IPS-11a (cell line): Measurements from ENCODE around the gene HS6ST1.

Source experiments
- H3K4me3 ChIP-seq: one replicate; pipeline ENCODE4 v1.5.1; 2013; ENCODE audit warnings: low read depth, low read length, control low read depth

Gene HS6ST1

DNA sequence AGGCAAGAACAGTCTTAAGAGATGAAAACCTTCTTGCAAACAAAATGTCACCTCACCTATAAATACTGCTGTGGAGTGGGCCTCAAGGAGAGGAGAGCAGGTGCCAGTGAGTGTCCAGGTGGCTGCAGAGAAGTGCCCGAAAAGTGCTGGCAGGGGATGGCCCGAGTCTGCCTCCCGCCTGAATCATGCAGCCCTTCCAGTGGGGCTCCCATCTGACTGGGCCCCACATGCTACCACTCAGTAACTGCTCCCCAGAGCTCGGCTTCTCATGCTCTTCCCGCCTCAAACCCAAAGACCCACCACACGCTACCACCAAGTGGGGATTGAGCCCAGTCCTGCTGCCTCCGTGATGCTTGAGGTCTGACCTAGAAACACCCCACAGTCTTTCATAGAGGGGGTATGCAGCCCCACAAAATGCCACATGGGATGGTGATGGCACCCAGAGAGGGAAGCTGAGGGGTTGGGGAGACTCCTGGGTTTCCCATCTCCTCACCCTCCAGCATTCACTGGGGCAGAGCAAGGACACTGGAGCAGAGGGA lies 7.4 kb downstream of the HS6ST1 start:
- H3K4me3 ChIP-seq, result no peak overlapping the region

DNA sequence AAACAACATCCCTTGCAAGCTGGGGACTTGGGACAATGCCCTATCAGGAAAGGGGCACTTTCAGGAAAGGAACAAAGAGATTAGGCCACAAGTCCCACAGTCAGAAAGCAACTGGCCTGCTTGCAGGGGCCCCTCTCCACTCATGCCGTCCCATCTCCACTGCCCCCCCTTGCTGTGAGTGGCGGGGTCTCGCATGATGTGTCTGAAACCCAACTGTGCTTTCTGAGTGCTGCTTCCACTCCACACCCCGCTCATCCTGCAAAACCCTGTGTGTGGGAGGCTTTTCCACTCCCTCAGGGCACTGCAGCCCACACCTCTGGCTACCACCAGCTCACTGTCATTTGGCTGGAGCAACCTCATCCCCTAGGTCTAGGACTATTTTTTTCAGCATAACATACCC lies 7.9 kb downstream of the HS6ST1 start:
- no peak overlapping the region for H3K4me3 ChIP-seq

DNA sequence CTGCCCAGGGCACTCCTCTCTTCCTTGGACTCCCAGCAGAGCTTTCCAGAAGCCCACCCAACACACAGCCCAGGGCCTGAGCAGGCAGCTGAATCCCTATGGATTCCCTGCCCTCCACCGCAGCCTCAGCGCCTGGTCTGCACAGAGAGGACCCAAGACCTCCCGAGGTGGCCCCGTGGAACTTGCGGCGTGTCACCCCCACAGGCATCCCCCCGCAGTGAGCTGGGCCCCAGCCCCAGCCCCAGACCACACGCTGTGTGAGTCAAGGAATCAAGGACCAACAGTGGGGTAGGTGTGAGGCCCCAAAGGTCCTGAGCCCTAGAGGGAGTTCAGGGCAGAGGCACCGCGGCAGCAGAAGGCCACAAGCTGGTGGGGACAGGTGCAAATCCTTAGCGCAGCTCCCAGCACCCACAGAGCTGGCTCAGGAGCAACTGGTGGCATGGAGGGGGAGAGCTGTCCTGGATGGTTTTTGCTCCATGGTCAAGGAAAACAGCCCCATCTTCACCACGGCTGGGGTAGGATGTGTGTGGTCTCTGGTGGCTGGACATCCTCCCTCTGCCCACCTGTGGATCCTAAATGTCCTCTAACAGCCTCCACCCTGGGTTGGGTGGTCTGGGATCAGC lies 8.5 kb downstream of the HS6ST1 start:
- H3K4me3 ChIP-seq, result no peak overlapping the region

DNA sequence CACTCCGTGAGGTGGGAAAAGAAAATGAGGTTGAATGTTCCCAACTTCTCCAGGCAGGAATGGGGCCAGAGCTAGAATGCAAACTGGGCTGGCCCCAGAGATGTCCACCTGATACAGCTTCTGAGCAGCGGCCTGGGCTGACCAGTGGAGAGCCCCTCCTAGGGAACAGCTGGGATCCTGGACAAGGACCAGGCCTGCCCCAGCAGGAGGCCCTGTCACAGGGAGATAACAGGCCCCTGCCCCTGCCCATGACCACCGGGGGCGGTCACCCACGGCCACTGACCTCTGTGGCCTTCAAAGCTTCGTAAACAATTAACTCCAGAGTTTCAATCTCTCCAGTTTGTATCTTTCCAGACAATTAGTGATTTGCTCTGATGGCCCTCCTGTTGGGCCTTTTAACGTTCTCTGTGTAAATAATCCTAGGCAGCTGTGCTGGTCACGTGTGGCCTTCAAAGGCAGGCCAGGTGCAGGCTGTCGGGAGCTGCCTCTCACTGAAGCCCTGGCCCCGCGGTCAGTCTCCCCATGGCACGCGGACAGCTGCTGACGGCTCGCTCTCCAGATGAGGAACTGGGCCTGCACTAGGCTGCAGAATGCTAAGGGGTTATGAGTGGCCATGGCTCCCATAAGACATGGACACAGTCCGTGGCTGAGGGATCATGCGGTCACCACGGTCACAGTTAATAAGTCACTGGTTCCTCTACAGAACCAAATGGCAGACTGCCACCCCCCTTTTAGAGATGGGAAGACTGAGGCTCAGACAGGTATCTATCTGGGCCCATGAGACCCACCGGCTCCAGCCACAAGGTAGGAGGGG lies 9.2 kb downstream of the HS6ST1 start:
- H3K4me3 ChIP-seq, result no peak overlapping the region

GRCh38 chr2:128308889-128309279 lies 9.8 kb downstream of the HS6ST1 start:
- H3K4me3 ChIP-seq, result no peak overlapping the region

DNA sequence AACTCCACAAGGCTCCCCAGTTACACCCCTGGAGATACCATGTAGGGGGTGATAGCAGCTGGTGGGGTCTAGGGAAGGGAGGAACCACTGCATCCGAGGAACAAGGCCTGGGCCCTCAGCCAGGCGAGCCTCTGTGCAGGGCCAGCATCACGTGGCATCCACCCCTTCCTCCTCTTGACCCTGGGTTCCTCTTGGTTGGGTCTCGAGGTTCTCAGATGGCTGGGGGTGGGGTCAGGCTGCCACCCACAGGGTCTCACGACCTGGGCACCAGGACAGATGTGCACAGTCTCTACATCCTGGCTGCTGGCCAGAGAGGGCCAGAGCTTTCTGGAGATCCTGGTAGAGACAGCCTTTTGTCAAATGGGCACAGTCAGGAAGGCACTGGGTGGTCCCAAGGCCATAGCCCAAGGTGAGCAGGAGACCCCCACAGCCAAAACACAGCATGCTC lies 10.4 kb downstream of the HS6ST1 start:
- no peak overlapping the region for H3K4me3 ChIP-seq

GRCh38 chr2:128307595-128307994 lies 11.1 kb downstream of the HS6ST1 start:
- H3K4me3 ChIP-seq, result no peak overlapping the region

- no peak overlapping the region for H3K4me3 ChIP-seq
Observed at GRCh38 chr2:128306931-128307460, 11.7 kb downstream of the HS6ST1 start.

DNA sequence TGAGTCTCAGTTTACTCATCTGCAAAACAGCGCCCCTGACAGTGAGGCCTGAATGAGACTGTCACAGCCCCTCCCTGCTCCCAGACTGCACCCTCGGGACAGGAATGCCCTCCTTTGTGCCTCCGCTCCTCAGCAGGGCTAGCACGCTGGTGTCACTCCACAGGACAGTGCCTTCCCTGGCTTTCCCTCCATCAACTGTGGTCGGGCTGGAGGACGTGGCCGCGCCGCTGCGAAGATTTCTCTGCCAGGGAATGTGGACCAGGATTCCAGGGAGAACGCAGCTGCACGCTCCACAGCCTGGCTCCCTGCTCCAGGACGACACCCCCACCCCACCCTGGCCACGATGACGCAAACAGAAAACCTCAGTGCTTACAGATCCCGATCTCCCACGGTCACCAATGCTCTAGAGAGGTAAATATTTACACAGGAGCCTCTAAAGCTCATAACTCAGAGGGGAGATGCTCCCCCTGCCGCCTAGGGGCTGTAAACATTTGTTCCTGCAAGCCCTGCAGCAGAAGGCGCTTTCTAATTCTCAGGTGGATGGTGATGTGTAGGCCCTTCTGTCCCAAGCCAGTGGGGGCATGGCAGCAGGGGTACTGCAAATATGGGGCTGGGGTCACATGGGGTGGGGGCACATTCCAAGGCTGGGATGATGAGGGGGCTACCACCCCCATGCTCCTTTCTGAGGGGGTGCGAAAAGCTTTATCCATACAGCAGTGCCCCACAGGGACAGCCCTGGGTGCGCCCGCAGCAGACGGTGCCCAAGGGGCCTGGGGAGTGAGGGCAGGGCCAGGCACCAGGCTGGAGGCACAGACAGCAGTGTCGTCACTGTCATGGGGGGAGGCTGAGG lies 12.4 kb downstream of the HS6ST1 start:
- H3K4me3 ChIP-seq, result no peak overlapping the region

DNA sequence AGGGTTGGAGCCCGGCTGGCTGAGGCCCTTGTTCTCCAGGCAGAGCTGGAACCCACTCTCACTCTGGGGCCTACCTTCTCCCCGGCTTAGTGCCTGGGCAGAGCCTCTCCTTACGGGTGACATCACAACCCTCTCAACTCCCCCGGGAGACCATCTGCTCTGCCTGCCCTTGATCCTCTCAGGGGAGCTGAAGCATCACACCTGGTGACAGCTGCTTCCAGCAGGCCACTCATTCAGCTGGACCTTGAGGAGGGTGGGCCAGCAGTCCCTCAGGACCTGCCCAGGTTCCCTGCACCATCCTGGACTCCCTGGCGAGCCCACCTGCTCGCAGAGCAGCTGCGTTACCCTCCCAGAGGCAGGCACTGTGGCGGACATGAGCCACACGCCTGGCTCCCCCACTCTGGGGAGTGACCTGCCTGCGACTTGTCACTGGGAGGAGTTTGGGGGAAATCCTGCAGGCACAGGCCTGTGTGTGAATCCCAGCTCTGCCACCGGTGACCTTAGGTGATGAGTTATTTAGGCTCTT lies 13.1 kb downstream of the HS6ST1 start:
- H3K4me3 ChIP-seq, result no peak overlapping the region

DNA sequence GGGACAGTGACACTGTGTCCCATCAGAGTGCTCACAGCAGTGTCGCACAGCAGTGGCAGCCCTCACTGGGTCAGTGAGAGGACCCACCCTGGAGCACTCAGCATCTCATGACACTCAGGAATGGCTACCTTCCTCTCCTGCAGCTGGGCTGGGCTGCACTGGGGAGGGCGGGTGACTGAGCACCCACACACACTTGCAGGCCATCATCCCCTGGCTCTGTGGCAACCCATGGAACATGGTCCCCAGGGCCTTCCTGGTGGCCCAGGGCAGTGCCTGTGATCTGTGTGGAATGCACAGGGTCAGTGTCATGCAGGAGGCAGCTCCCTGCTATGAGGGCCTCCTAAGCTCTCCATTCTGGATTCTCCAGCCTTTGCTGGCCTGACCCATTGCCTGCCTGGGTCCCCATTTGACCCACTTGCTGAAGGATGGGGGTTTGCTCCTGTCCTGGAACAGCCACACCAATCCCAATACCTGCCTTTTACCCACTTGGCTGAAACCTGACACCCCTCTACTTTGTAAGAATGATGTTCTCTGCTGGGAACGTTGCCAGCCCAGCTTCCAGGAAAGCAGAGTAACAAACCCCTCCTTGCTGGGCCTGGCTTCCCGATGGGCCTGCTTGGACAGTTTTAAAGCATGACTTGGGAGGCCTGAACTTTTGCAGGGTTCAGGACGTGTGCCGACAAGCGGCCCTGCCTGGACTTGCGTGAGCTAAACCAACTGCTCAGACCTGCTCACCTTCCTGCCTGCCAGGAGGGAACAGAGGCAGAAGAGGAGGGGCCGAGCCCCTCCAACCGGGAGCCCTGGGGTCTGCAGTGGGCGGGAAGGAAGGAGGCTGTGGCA lies 13.7 kb downstream of the HS6ST1 start:
- H3K4me3 ChIP-seq, result no peak overlapping the region

- H3K4me3 ChIP-seq, result no peak overlapping the region
Observed at GRCh38 chr2:128304330-128304714, 14.3 kb downstream of the HS6ST1 start.

DNA sequence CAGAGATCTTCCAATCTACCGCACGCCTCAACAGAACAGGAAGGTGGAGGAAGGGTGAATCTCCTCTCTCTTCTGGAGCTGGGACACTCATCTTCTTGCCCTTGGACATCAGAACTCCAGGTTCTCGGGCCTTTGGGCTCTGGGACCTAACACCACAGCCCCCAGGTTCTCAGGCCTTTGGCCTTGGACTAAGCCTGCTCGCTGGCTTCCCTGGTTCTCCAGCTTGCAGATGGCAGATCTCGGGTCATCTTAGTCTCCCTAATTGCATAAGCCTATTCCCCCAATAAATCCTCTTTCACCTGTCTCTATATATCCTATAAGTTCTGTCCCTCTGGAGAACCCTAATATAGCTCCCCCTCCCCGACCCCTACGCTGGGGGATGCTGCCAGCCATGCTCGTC lies 14.8 kb downstream of the HS6ST1 start:
- no peak overlapping the region for H3K4me3 ChIP-seq

DNA sequence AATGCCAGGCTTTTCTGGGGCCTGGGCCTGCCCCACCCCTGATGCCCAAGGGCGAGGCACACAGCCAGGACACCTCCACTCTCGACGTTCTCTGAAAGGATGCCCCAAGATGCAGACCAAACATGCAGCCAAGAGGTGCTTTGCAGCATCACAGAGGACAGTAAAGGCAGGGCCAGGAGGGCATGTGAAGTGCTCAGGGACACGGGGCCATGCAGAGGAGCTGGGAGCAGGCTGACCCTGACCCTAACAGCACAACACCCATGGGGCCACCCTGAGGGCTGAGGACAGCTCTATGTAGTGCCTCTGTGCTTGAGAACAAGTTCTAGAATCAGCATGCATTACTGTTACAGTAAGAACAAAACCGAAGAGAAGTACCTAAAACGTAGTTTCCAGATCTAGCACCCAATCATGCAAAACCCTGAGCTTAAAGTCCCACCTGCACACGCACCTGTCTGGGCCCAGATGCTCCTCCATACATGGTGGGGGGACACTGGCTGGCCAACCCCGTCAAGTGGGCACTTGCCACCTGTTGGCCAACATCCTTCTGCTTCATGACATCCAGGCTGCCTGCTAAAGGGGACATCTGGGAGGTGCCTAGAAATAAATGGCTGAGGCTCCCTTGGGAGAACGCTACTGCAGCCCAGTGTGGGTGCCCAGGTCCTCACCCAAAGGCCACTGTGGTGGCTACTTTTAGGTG lies 15.4 kb downstream of the HS6ST1 start:
- H3K4me3 ChIP-seq, result no peak overlapping the region

DNA sequence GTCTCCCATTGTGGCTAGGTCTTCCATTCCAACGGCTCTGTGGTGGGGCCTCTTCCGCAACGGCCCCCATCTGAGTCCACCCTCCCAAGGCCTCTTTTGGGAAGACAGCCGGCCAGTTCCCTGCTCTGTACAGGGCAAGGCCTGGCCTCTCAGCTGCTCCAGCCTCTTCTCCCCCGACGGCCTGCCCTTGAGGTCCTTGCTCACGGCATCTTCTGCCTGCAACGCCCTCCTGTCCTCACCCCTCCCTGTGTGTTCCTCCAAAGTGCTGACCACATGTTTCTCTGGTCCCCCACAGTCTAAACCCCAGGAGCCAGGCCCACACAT lies 16.0 kb downstream of the HS6ST1 start:
- no peak overlapping the region for H3K4me3 ChIP-seq

GRCh38 chr2:128302011-128302743 lies 16.5 kb downstream of the HS6ST1 start:
- H3K4me3 ChIP-seq, result no peak overlapping the region

DNA sequence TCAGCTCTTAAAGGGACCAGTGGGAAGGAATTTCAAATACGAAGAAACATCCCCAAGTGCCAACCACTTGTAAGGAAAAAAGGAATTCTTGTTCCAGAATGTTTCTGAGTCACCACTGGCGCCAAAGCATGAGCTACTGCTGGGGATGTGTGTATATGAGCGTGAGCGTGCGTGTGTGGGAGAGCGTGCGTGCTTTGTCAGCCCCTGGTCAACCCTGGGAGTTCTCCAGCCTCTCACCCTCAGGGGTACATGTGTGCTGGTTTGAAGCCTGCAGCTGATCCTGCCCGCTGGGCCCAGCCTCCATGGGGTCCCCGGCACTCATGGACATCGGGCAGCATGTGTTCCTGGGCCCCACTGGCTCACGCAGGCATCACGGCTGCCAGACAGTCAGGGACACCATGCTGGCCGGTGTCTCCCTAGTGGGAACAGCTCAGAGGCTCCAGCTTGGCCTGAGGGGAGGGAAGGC lies 17.1 kb downstream of the HS6ST1 start:
- no peak overlapping the region for H3K4me3 ChIP-seq

DNA sequence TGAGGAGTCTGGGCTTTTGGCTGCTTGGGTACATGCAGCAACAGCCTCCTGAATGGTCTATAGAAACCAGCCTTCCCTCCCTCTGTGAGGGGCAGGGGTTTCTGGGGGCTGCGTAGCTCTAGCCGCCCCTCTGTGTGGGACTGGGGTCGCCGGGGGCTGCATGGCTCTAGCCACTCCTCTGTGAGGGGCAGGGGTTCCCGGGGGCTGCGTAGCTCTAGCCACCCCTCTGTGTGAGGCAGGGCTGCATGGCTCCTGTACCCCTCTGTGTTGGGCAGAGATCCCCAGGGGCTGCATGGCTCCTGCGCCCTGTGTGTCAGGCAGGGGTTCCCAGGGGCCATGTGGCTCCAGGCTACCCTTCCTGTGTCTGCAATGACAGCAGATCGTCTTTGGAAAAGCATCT lies 17.6 kb downstream of the HS6ST1 start:
- no peak overlapping the region for H3K4me3 ChIP-seq
